ENCODE data around the gene CFHR4.
A peak's percentile ranks its signal among the peaks of the same experiment; 100 is the strongest.
"Not testable (repeated sequence)": the region's sequence is repeated elsewhere in the genome, so short reads cannot be mapped to it uniquely, and the experiment has no call there.

The CFHR4 gene

DNA sequence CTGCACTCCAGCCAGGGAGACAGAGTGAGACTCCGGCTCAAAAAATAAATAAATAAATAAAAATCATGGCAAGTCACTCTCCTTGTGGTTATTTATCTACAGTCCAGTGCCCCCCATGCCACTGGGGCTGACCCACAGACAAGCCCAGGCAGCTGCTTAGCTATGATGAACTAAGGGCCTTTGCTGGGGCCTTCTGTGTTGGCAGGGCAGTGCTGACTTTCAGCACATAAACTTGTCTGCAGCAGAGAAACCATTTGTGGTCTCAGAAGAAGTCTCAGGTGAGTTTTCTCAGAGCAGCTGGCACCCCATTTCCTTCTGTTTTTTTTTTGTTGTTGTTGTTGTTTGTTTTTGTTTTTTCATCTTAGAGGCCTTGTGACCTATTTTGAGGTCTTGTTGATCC lies 20.9 kb upstream of the CFHR4 start:
- peak; percentile 19 for DNase-seq (ENCODE audit: low read depth)
- no peak overlapping the region for H3K4me3 ChIP-seq (ENCODE audit: low read depth, low read length)
- TF ChIP-seq, protein P1, sequence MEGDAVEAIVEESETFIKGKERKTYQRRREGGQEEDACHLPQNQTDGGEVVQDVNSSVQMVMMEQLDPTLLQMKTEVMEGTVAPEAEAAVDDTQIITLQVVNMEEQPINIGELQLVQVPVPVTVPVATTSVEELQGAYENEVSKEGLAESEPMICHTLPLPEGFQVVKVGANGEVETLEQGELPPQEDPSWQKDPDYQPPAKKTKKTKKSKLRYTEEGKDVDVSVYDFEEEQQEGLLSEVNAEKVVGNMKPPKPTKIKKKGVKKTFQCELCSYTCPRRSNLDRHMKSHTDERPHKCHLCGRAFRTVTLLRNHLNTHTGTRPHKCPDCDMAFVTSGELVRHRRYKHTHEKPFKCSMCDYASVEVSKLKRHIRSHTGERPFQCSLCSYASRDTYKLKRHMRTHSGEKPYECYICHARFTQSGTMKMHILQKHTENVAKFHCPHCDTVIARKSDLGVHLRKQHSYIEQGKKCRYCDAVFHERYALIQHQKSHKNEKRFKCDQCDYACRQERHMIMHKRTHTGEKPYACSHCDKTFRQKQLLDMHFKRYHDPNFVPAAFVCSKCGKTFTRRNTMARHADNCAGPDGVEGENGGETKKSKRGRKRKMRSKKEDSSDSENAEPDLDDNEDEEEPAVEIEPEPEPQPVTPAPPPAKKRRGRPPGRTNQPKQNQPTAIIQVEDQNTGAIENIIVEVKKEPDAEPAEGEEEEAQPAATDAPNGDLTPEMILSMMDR (IDR thresholded peaks at IDR 0.05; ENCODE audit: insufficient read depth, low read depth, low read length, missing control alignments), result no peak

DNA sequence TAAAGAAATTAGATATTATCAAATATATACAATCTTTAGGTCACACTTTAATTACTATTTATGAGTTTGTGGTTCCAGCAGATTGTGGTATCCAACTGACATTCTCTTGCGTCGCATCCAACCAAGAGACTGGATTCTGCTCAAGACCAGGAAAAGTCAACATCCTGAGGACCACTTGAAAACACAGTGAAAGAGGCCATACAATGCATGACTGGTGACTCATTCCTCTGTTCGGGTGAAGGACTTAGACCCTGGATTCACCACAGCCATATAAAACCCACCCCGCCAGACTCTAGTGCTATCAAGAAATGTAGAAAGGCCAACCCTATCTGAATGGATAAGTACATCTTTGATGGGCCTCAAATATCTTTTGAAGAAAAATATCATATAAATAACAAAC lies 14.5 kb upstream of the CFHR4 start:
- no peak for DNase-seq (ENCODE audit: low read depth)
- TF ChIP-seq, protein P1 (IDR thresholded peaks at IDR 0.05; ENCODE audit: insufficient read depth, low read depth, low read length, missing control alignments), result no peak
- H3K4me3 ChIP-seq (ENCODE audit: low read depth, low read length), result no peak overlapping the region

DNA sequence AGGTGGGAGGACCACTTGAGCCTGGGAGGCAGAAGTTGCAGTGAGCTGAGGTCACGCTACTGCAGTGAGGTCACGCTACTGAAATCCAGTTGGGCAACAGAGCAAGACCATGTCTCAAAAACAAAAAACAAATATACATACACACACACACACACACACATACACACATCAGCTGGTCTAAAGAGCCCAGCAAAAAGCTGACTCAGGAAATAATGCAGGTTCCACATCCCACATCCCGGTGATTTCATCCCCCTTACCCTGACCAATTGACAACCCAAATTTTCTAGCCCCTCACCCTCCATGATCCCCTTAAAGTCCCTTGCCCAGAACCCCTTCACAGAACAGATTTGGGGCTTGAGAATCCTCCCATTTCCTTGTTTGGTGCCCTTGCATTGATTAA lies 11.9 kb upstream of the CFHR4 start:
- H3K4me3 ChIP-seq (ENCODE audit: low read depth, low read length), result no peak overlapping the region
- TF ChIP-seq, protein P1 (IDR thresholded peaks at IDR 0.05; ENCODE audit: insufficient read depth, low read depth, low read length, missing control alignments), result no peak

DNA sequence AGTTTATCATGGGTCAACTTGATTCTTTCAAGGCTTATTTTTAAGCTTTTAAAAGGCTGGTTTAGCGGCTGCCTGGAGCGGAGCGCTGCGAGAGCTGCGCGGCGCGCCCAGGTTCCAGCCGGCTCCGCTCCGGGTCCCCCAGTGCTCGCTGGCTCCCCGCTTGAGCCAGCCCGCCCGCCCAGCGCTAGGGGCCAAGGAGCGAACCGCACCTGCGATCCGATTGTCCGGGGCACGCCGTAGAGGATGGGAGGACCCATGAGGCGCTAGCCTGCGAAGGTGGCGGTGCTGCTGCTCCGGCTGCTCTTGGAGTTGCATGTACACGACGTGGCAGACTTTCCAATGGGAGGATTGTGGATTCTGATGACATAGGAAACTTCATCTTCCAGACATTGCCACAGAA lies 9.9 kb upstream of the CFHR4 start:
- DNase-seq (ENCODE audit: low read depth), result no peak
- no peak overlapping the region for H3K4me3 ChIP-seq (ENCODE audit: low read depth, low read length)
- TF ChIP-seq, protein P1 (IDR thresholded peaks at IDR 0.05; ENCODE audit: insufficient read depth, low read depth, low read length, missing control alignments), result no peak

More for the DNA sequence above, 11.9 kb upstream of the CFHR4 start:
- DNase-seq (ENCODE audit: low read depth), result no peak

DNA sequence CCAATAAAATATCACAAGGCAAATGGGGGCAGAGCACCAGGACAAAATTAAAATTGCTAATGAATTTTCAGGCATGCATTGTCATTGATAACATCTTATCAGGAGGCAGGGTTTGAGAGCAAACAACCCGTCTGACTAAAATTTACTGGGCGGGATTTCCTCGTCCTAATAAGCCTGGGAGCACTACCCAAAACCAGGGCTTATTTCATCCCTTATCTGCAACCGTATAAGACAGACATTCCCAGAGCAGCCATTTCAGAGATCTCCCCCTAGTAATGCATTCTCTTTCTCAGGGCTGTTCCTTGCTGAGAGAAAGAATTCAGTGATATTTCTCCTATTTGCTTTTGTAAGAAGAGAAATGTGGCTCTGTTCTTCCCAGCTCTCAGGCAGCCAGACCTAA lies 1.3 kb upstream of the CFHR4 start:
- not testable (repeated sequence) for DNase-seq (ENCODE audit: low read depth); H3K4me3 ChIP-seq (ENCODE audit: low read depth, low read length)

DNA sequence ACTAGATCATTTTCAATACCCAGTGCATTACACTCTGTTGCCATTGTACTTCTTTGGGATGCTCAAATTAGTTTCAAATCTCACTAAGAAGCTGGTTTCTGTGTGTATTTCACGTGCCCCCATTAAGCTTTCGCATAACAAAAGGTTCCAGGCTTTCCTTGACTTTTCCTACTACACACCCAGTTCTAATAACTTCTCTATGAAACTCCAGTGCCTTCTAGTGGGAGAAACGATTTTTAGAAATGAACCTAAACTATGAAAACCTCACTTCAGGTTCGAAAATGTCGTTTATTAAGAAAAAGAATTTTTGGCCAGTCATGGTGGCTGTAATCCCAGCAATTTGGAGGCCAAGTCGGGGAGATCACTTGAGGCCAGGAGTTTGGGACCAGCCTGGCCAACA lies 2.8 kb downstream of the CFHR4 start:
- TF ChIP-seq, protein P1 (IDR thresholded peaks at IDR 0.05; ENCODE audit: insufficient read depth, low read depth, low read length, missing control alignments), result no peak
- no peak for DNase-seq (ENCODE audit: low read depth)
- H3K4me3 ChIP-seq (ENCODE audit: low read depth, low read length), result no peak overlapping the region

DNA sequence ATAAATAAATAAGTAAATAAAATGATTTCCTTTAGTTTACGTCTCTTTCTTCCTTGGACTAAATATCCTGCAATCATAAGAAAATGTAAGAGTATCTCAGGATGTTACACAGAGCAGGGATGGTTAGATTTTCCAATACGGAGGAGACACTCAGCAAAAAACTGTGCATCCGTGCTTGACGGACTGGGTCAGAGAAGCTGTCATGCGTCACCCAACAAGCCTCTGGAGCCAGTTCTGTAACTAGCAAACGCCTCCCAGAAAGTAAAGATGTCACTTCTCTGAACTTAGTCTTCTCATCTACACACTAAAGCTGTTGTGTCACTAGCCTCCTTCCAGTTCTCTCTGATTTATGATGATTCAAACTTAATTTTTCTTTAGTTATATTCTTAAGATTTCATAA lies 3.4 kb downstream of the CFHR4 start:
- no peak for DNase-seq (ENCODE audit: low read depth)
- TF ChIP-seq, protein P1 (IDR thresholded peaks at IDR 0.05; ENCODE audit: insufficient read depth, low read depth, low read length, missing control alignments), result no peak
- no peak overlapping the region for H3K4me3 ChIP-seq (ENCODE audit: low read depth, low read length)
